Caco-2 (cell line): ENCODE results near the gene TNS1. TPM values are rescaled to one million over a fixed set of nuclear protein-coding genes. Genes with fewer than 3 reads are reported as not detected.

Experiments
- BruUV-seq: library from RNA; stranded (reverse); fragments of 400-500 nt; replicated peaks from 2 replicates; lab custom pipeline; 2021; lab: Mats Ljungman, UMichigan
- CTCF ChIA-PET: fragments of 300-600 bp; sonication (Branson Sonifier 250); formaldehyde crosslinking; loops from one replicate; lab custom pipeline; 2022; ENCODE audit warnings: antibody characterized with exemption; lab: Charles Lee
- POLR2A ChIA-PET: fragments of 300-600 bp; sonication (Branson Sonifier 250); formaldehyde crosslinking; loops from one replicate; lab custom pipeline; 2022; ENCODE audit warnings: antibody characterized with exemption; lab: Charles Lee
- DNase-seq, 2 experiments: peaks; one replicate each; pipeline versions ENCODE4 v3.0.0 to v3.0.0-alpha.2; 2020 to 2022
- H3K27me3 ChIP-seq: replicated peaks from 2 replicates; pipeline ENCODE4 v1.6.0; 2011; ENCODE audit warnings: low read length; ENCODE audit not compliant: control insufficient read depth, insufficient read depth
- H3K36me3 ChIP-seq: 2 replicates; pipeline ENCODE4 v1.5.1; 2011; ENCODE audit warnings: low read length; ENCODE audit not compliant: control insufficient read depth, insufficient read depth
- H3K4me1 ChIP-seq: fragments of 250-450 bp; sonication (Bioruptor Pico); 2 replicates; pipeline ENCODE4 v1.5.1; 2020; ENCODE audit warnings: mild to moderate bottlenecking
- H3K4me3 ChIP-seq: 2 replicates; pipeline ENCODE4 v1.5.1; 2011; ENCODE audit warnings: low read depth, mild to moderate bottlenecking, control low read depth, low read length
- H3K9me3 ChIP-seq: fragments of 250-450 bp; sonication (Bioruptor Pico); 2 replicates; pipeline ENCODE4 v1.5.1; 2020; ENCODE audit warnings: mild to moderate bottlenecking, moderate library complexity
- H3K27ac Mint-ChIP-seq: one replicate; pipeline ENCODE4 v1.8.0; 2022; ENCODE audit warnings: mixed read lengths; ENCODE audit not compliant: unreplicated experiment
- H3K27me3 Mint-ChIP-seq: one replicate; pipeline ENCODE4 v1.8.0; 2022; ENCODE audit warnings: mixed read lengths; ENCODE audit not compliant: insufficient read depth, unreplicated experiment
- H3K36me3 Mint-ChIP-seq: one replicate; pipeline ENCODE4 v1.8.0; 2022; ENCODE audit warnings: mild to moderate bottlenecking, mixed read lengths; ENCODE audit not compliant: insufficient read depth, unreplicated experiment
- H3K4me1 Mint-ChIP-seq: one replicate; pipeline ENCODE4 v1.8.0; 2022; ENCODE audit warnings: low read depth, mixed read lengths; ENCODE audit not compliant: unreplicated experiment
- H3K4me3 Mint-ChIP-seq: one replicate; pipeline ENCODE4 v1.8.0; 2022; ENCODE audit warnings: mild to moderate bottlenecking, moderate library complexity, mixed read lengths; ENCODE audit not compliant: unreplicated experiment
- H3K9me3 Mint-ChIP-seq: one replicate; pipeline ENCODE4 v1.8.0; 2022; ENCODE audit warnings: mixed read lengths; ENCODE audit not compliant: unreplicated experiment
- intact Hi-C: fragments of 100-400 bp; cut with micrococcal nuclease; formaldehyde crosslinking; loops from one replicate; pipeline ENCODE4 v1.10.0; 2022; ENCODE audit not compliant: unreplicated experiment
- total RNA-seq: library from RNA; stranded (reverse); gene quantifications from 2 replicates; pipeline ENCODE4 v1.2.3, GENCODE V29; 2022
- TF ChIP-seq, protein P1 (sequence below), 2 experiments: fragments of 200-600 bp in 1 of 2; IDR thresholded peaks; 1 replicate in 1 of 2; 2 replicates in 1 of 2; pipeline versions ENCODE4 v1.5.1 to v1.8.0; 2011 to 2022; ENCODE audit warnings: antibody characterized with exemption in 1 of 2, control low read depth in 1 of 2, inconsistent platforms in 1 of 2, low read depth in 1 of 2, low read length in 1 of 2, mild to moderate bottlenecking in 1 of 2, moderate library complexity in 1 of 2; ENCODE audit not compliant: insufficient read depth in 1 of 2, severe bottlenecking in 1 of 2, unreplicated experiment in 1 of 2

The TNS1 gene
- total RNA-seq, 1 experiment from 2014 or later = 16.1 TPM

DNA sequence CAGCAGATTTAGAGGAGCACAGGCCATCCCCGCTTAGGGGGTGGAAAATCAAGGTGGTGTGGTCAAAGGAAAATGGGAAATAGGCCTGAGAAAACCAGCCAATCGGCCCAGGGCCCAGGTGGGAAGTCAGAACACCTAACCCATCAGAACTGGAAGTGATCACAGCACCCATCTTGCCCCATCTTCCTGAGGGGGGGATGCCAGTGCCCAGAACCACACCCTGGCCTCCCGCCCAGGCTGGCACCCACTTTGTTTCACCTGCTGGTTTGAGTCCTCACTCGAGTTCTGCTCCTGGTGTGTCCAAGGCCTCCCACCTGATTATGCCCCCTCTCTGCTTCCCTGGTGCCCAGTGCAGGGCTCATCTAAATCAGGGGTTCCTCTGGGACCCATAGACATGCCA, 174.5 kb downstream of the TNS1 start:
- Mint-ChIP-seq H3K27me3 (no peaks in the 10 kb centered on the region), H3K36me3 (no peaks in the 10 kb centered on the region), H3K9me3 (no peaks in the 10 kb centered on the region), H3K4me3 (no peak overlapping the region), H3K27ac (no peak overlapping the region), H3K4me1 (no peaks in the 10 kb centered on the region)
- intact Hi-C loops = no loop called here
- Histone ChIP-seq H3K9me3 (no peaks in the 10 kb centered on the region), H3K27me3 (no peaks in the 10 kb centered on the region), H3K36me3 (no peaks in the 10 kb centered on the region), H3K4me1 (no peaks in the 10 kb centered on the region), H3K4me3 (no peak overlapping the region)
- ChIA-PET CTCF (no interaction called here), POLR2A (no interaction called here)
- DNase-seq = no peak
- TF ChIP-seq, protein P1, sequence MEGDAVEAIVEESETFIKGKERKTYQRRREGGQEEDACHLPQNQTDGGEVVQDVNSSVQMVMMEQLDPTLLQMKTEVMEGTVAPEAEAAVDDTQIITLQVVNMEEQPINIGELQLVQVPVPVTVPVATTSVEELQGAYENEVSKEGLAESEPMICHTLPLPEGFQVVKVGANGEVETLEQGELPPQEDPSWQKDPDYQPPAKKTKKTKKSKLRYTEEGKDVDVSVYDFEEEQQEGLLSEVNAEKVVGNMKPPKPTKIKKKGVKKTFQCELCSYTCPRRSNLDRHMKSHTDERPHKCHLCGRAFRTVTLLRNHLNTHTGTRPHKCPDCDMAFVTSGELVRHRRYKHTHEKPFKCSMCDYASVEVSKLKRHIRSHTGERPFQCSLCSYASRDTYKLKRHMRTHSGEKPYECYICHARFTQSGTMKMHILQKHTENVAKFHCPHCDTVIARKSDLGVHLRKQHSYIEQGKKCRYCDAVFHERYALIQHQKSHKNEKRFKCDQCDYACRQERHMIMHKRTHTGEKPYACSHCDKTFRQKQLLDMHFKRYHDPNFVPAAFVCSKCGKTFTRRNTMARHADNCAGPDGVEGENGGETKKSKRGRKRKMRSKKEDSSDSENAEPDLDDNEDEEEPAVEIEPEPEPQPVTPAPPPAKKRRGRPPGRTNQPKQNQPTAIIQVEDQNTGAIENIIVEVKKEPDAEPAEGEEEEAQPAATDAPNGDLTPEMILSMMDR (IDR thresholded peaks at IDR 0.05; ENCODE audit: insufficient read depth in 1 of 2, low read depth in 1 of 2, low read length in 1 of 2, severe bottlenecking in 1 of 2, unreplicated experiment in 1 of 2) = no peak
- BruUV-seq = no TSS peak

DNA sequence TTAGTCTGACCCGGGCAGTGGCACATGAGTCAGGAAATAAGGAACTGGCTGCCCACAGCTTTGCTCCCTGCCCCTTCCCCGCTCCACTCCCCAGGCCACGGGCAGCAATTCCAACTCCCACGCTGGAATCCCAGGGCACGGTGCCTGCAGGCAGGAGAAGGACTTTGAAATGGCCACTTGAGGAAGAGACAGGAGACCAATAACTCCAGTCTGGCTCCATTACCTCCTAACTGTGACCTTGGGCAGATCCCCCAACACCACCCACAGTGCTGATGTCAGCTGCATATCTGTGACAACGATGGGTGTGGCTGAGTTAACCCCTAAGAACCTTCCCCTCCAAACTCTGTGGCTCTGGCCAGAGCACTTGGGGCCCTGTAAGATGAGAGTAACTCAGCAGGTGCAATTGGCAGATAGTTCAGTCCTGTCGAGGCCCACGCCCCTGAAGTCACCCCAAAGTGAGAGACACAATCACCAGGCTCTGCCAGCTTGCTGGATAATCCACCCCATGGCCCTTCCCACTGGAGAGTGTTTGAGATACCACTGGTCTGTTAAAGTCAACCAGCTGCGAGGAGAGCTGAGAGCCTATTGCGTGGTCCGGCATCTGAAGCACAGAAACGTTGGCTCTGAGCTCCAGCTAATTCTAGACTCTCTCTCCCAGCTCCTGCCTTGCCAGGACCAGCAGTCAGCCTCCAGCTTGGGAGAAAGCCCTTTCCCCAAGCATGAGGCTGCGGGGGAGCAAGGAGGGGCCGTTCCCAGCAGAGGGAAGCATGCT, 175.2 kb downstream of the TNS1 start:
- Histone ChIP-seq H3K36me3 (no peaks in the 10 kb centered on the region), H3K9me3 (no peaks in the 10 kb centered on the region), H3K4me1 (no peaks in the 10 kb centered on the region), H3K27me3 (no peaks in the 10 kb centered on the region), H3K4me3 (no peak overlapping the region)
- ChIA-PET CTCF (interaction anchor here (0.8 kb wide), 1 partner anchor 42 kb away, joined by 3 read pairs; no protein-coding TSS in a partner anchor), POLR2A (no interaction called here)
- no peaks in the 10 kb centered on the region for H3K9me3 Mint-ChIP-seq
- TF ChIP-seq, protein P1 (IDR thresholded peaks at IDR 0.05; ENCODE audit: insufficient read depth in 1 of 2, low read depth in 1 of 2, low read length in 1 of 2, severe bottlenecking in 1 of 2, unreplicated experiment in 1 of 2) = no peak
- DNase-seq = no peak
- intact Hi-C loops = no loop called here
- no peaks in the 10 kb centered on the region for H3K36me3 Mint-ChIP-seq
- H3K27me3 Mint-ChIP-seq = no peaks in the 10 kb centered on the region
- no peak overlapping the region for H3K27ac Mint-ChIP-seq
- no peak overlapping the region for H3K4me3 Mint-ChIP-seq
- no TSS peak for BruUV-seq
- H3K4me1 Mint-ChIP-seq = no peaks in the 10 kb centered on the region

DNA sequence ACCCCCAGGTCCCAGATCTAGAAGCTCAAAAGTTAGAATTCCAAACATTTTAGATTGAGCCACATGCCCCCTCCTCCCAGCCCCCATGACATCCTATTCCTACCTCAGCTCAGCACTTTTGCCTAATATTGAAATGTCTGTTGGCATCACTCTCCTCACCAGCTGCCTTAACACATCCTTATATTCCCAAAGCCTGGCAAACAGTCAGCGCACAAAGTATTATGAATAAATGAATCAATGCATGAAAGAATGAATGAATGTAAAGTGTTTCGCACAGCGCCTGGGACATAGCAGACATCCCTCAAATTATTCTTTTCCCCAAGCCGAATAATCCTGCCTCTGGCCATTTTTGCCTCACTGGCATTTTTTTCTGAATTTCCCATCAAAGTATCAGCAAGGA, 175.8 kb downstream of the TNS1 start:
- Mint-ChIP-seq H3K27ac (no peak overlapping the region), H3K4me1 (no peaks in the 10 kb centered on the region), H3K9me3 (no peaks in the 10 kb centered on the region), H3K27me3 (no peaks in the 10 kb centered on the region), H3K36me3 (no peaks in the 10 kb centered on the region), H3K4me3 (no peak overlapping the region)
- ChIA-PET POLR2A (no interaction called here), CTCF (interaction anchor here (0.8 kb wide), 1 partner anchor 41 kb away, joined by 3 read pairs; no protein-coding TSS in a partner anchor)
- H3K9me3 ChIP-seq = no peaks in the 10 kb centered on the region
- no peak for DNase-seq
- H3K27me3 ChIP-seq = no peaks in the 10 kb centered on the region
- intact Hi-C loops = no loop called here
- no peaks in the 10 kb centered on the region for H3K4me1 ChIP-seq
- H3K4me3 ChIP-seq = no peak overlapping the region
- TF ChIP-seq, protein P1 (IDR thresholded peaks at IDR 0.05; ENCODE audit: insufficient read depth in 1 of 2, low read depth in 1 of 2, low read length in 1 of 2, severe bottlenecking in 1 of 2, unreplicated experiment in 1 of 2) = no peak
- no TSS peak for BruUV-seq
- no peaks in the 10 kb centered on the region for H3K36me3 ChIP-seq
